ENCODE measurements around the gene BTNL3. TPM values are rescaled to one million over a fixed set of nuclear protein-coding genes. Genes with fewer than 3 reads are reported as not detected.

The BTNL3 gene
- total and polyA plus RNA-seq, 2 experiments from 2014 or later, result 0.08 TPM; not detected in 1

DNA sequence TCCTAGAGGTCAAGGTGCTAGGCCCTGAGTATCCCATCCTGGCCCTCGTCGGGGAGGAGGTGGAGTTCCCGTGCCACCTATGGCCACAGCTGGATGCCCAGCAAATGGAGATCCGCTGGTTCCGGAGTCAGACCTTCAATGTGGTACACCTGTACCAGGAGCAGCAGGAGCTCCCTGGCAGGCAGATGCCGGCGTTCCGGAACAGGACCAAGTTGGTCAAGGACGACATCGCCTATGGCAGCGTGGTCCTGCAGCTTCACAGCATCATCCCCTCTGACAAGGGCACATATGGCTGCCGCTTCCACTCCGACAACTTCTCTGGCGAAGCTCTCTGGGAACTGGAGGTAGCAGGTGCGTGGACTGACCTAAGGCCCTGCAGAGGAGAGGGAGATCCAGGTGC, 59.3 kb downstream of the BTNL3 start:
- Mint-ChIP-seq H3K4me3 (no peak overlapping the region), H3K4me1 (peaks cover 6% of the 10 kb centered on the region), H3K36me3 (ENCODE audit: low read depth) (no peaks in the 10 kb centered on the region; the same call in 2 of the 3 replicates), H3K9me3 (no peaks in the 10 kb centered on the region; the same call in 2 of the 3 replicates), H3K27ac (no peak overlapping the region), H3K27me3 (ENCODE audit: insufficient read depth, low read depth, poor library complexity) (peaks cover 34% of the 10 kb centered on the region)
- H3K4me3 ChIP-seq, result no peak overlapping the region
- TF ChIP-seq, protein P1, sequence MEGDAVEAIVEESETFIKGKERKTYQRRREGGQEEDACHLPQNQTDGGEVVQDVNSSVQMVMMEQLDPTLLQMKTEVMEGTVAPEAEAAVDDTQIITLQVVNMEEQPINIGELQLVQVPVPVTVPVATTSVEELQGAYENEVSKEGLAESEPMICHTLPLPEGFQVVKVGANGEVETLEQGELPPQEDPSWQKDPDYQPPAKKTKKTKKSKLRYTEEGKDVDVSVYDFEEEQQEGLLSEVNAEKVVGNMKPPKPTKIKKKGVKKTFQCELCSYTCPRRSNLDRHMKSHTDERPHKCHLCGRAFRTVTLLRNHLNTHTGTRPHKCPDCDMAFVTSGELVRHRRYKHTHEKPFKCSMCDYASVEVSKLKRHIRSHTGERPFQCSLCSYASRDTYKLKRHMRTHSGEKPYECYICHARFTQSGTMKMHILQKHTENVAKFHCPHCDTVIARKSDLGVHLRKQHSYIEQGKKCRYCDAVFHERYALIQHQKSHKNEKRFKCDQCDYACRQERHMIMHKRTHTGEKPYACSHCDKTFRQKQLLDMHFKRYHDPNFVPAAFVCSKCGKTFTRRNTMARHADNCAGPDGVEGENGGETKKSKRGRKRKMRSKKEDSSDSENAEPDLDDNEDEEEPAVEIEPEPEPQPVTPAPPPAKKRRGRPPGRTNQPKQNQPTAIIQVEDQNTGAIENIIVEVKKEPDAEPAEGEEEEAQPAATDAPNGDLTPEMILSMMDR (conservative IDR thresholded peaks at IDR 0.05; ENCODE audit: low read depth in 2 of 2), result no peak
- no peak for TF ChIP-seq EZH2 (IDR thresholded peaks at IDR 0.05; ENCODE audit: low read depth, unreplicated experiment)
- no peak overlapping the region for H2AFZ ChIP-seq
- H3F3A ChIP-seq (replicated peaks; ENCODE audit: low read depth), result 0 out of 2 replicates have a peak, but pooled peaks cover 3% of the 10 kb centered on the region
- H3K79me2 ChIP-seq (replicated peaks; ENCODE audit: insufficient read depth), result no peaks in the 10 kb centered on the region
- H3K9me2 ChIP-seq (ENCODE audit: insufficient read depth), result no peaks in the 10 kb centered on the region; the same call in 1 of the 2 replicates
- H3K4me1 ChIP-seq (ENCODE audit: insufficient read depth), result peaks cover 7% of the 10 kb centered on the region; the same call in 1 of the 2 replicates
- no peak overlapping the region for H3K27ac ChIP-seq (ENCODE audit: low read depth)
- no peak overlapping the region for H3K4me2 ChIP-seq
- ATAC-seq (no peak), DNase-seq (ENCODE audit: low spot score) (no peak)
- H4K20me1 ChIP-seq (replicated peaks; ENCODE audit: insufficient read depth), result peaks cover 5% of the 10 kb centered on the region
- no peaks in the 10 kb centered on the region for H3K36me3 ChIP-seq (ENCODE audit: insufficient read depth)
- peaks cover 55% of the 10 kb centered on the region for H3K27me3 ChIP-seq (ENCODE audit: insufficient read depth)

DNA sequence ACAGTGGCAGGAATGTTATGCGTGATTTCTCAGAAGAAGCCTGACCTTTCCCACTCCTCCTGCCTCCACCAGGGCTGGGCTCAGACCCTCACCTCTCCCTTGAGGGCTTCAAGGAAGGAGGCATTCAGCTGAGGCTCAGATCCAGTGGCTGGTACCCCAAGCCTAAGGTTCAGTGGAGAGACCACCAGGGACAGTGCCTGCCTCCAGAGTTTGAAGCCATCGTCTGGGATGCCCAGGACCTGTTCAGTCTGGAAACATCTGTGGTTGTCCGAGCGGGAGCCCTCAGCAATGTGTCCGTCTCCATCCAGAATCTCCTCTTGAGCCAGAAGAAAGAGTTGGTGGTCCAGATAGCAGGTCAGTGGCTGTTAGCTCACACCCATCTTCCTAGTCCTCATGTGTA, 61.4 kb downstream of the BTNL3 start:
- ATAC-seq (no peak), DNase-seq (ENCODE audit: low spot score) (no peak)
- Histone ChIP-seq H3K79me2 (replicated peaks; ENCODE audit: insufficient read depth) (no peaks in the 10 kb centered on the region), H3K9me2 (ENCODE audit: insufficient read depth) (no peaks in the 10 kb centered on the region; the same call in 1 of the 2 replicates), H3K27me3 (ENCODE audit: insufficient read depth) (peaks cover 76% of the 10 kb centered on the region), H4K20me1 (replicated peaks; ENCODE audit: insufficient read depth) (peaks cover 5% of the 10 kb centered on the region), H3F3A (replicated peaks; ENCODE audit: low read depth) (0 out of 2 replicates have a peak, but pooled peaks cover 9% of the 10 kb centered on the region), H2AFZ (no peak overlapping the region), H3K4me2 (no peak overlapping the region), H3K4me1 (ENCODE audit: insufficient read depth) (peaks cover 18% of the 10 kb centered on the region), H3K4me3 (no peak overlapping the region), H3K27ac (ENCODE audit: low read depth) (no peak overlapping the region), H3K36me3 (ENCODE audit: insufficient read depth) (no peaks in the 10 kb centered on the region)
- H3K4me3 Mint-ChIP-seq, result no peak overlapping the region
- no peak for TF ChIP-seq NANOG (IDR thresholded peaks at IDR 0.05; ENCODE audit: borderline replicate concordance)
- no peak for TF ChIP-seq JUNB (IDR thresholded peaks at IDR 0.05; ENCODE audit: unreplicated experiment)
- TF ChIP-seq, protein P2, sequence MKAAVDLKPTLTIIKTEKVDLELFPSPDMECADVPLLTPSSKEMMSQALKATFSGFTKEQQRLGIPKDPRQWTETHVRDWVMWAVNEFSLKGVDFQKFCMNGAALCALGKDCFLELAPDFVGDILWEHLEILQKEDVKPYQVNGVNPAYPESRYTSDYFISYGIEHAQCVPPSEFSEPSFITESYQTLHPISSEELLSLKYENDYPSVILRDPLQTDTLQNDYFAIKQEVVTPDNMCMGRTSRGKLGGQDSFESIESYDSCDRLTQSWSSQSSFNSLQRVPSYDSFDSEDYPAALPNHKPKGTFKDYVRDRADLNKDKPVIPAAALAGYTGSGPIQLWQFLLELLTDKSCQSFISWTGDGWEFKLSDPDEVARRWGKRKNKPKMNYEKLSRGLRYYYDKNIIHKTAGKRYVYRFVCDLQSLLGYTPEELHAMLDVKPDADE (IDR thresholded peaks at IDR 0.05), result no peak
- TF ChIP-seq STAT1 (IDR thresholded peaks at IDR 0.05; ENCODE audit: unreplicated experiment), result no peak
- TF ChIP-seq EZH2phosphoT487 (IDR thresholded peaks at IDR 0.05; ENCODE audit: unreplicated experiment), result no peak
- TF ChIP-seq EZH2 (IDR thresholded peaks at IDR 0.05; ENCODE audit: low read depth, unreplicated experiment), result no peak
- TF ChIP-seq ZNF331 (CRISPR knock-in tag; IDR thresholded peaks at IDR 0.05; ENCODE audit: low read depth), result no peak
- H3K27me3 Mint-ChIP-seq (ENCODE audit: insufficient read depth, low read depth, poor library complexity), result peaks cover 50% of the 10 kb centered on the region
- no peaks in the 10 kb centered on the region; the same call in 2 of the 3 replicates for H3K36me3 Mint-ChIP-seq (ENCODE audit: low read depth)
- peaks cover 18% of the 10 kb centered on the region for H3K4me1 Mint-ChIP-seq
- no peaks in the 10 kb centered on the region; the same call in 2 of the 3 replicates for H3K9me3 Mint-ChIP-seq
- no peak overlapping the region for H3K27ac Mint-ChIP-seq

Data from GM23338 (cell line).